OCI-LY7 (cell line): ENCODE results near the gene COA6. TPM values are rescaled to one million over a fixed set of nuclear protein-coding genes. Genes with fewer than 3 reads are reported as not detected.

Experiments
- BruUV-seq: library from RNA; stranded (reverse); fragments of 400-500 nt; replicated peaks from 2 replicates; lab custom pipeline; 2021; lab: Mats Ljungman, UMichigan
- CTCF ChIA-PET: fragments of 300-600 bp; sonication (Branson Sonifier 250); formaldehyde crosslinking; loops from one replicate; lab custom pipeline; 2022; ENCODE audit warnings: antibody characterized with exemption; ENCODE audit not compliant: unreplicated experiment; lab: Charles Lee
- POLR2A ChIA-PET: fragments of 300-600 bp; sonication (Branson Sonifier 250); formaldehyde crosslinking; loops from one replicate; lab custom pipeline; 2022; ENCODE audit warnings: antibody characterized with exemption; lab: Charles Lee
- DNase-seq: peaks from one replicate; pipeline ENCODE4 v3.0.0-alpha.2; 2015; ENCODE audit warnings: low spot score
- H2AFZ ChIP-seq: fragments of 200-600 bp; sonication (generic), shearing (Covaris generic); 2 replicates; pipeline ENCODE4 v1.6.1; 2014; ENCODE audit warnings: mild to moderate bottlenecking, antibody characterized with exemption, low read length, moderate library complexity
- H3K27ac ChIP-seq: fragments of 200-600 bp; sonication (generic); 2 replicates; pipeline ENCODE4 v1.5.1; 2014; ENCODE audit warnings: mixed run types, low read depth, mild to moderate bottlenecking, moderate library complexity, low read length, inconsistent platforms; ENCODE audit not compliant: poor library complexity, severe bottlenecking
- H3K36me3 ChIP-seq: fragments of 200-600 bp; sonication (generic); 2 replicates; pipeline ENCODE4 v1.6.1; 2014; ENCODE audit warnings: mild to moderate bottlenecking, antibody characterized with exemption, low read length, moderate library complexity, mixed read lengths; ENCODE audit not compliant: insufficient read depth
- H3K4me1 ChIP-seq: fragments of 200-600 bp; sonication (generic); 2 replicates; pipeline ENCODE4 v1.5.1; 2014; ENCODE audit warnings: mild to moderate bottlenecking, low read length; ENCODE audit not compliant: insufficient read depth, poor library complexity, severe bottlenecking
- H3K4me2 ChIP-seq: fragments of 200-600 bp; sonication (generic); 2 replicates; pipeline ENCODE4 v1.6.1; 2014; ENCODE audit warnings: mild to moderate bottlenecking, low read length
- H3K4me3 ChIP-seq: fragments of 200-600 bp; sonication (generic); 2 replicates; pipeline ENCODE4 v1.5.1; 2014; ENCODE audit warnings: mild to moderate bottlenecking, low read depth, low read length; ENCODE audit not compliant: poor library complexity, severe bottlenecking
- H3K79me2 ChIP-seq: fragments of 200-600 bp; sonication (generic); 2 replicates; pipeline ENCODE4 v1.6.1; 2016; ENCODE audit warnings: low read depth, mild to moderate bottlenecking, low read length, moderate library complexity, mixed read lengths; ENCODE audit not compliant: insufficient read depth
- H3K9me2 ChIP-seq: fragments of 200-600 bp; sonication (generic); 2 replicates; pipeline ENCODE4 v1.6.1; 2016; ENCODE audit warnings: mild to moderate bottlenecking, low read length, mixed read lengths; ENCODE audit not compliant: insufficient read depth
- H3K9me3 ChIP-seq: fragments of 200-600 bp; sonication (generic); 2 replicates; pipeline ENCODE4 v1.6.1; 2014; ENCODE audit warnings: mild to moderate bottlenecking, mixed run types, low read length, mixed read lengths
- H4K20me1 ChIP-seq: fragments of 200-600 bp; sonication (generic); 2 replicates; pipeline ENCODE4 v1.6.1; 2014; ENCODE audit warnings: mild to moderate bottlenecking, antibody characterized with exemption, low read length, moderate library complexity, mixed read lengths; ENCODE audit not compliant: insufficient read depth
- CTCF ChIP-seq: fragments of 200-600 bp; sonication (generic); conservative IDR thresholded peaks from 2 replicates; pipeline ENCODE4 v1.5.1; 2014; ENCODE audit warnings: mild to moderate bottlenecking, antibody characterized with exemption, low read length, moderate library complexity, mixed read lengths
- EZH2phosphoT487 ChIP-seq: fragments of 200-600 bp; sonication (generic); IDR thresholded peaks from 2 replicates; pipeline ENCODE4 v1.6.1; 2018; ENCODE audit warnings: low read depth, borderline replicate concordance, mild to moderate bottlenecking, mixed run types, antibody characterized with exemption, low read length, moderate library complexity, mixed read lengths
- intact Hi-C: fragments of 100-400 bp; cut with micrococcal nuclease; formaldehyde crosslinking; loops from one replicate; pipeline ENCODE4 v1.10.0; 2022; ENCODE audit not compliant: unreplicated experiment
- total RNA-seq, 2 experiments: library from RNA; depleted of rRNA in 1 of 2; stranded (reverse); fragments of >200 nt in 1 of 2; shearing (Covaris generic) in 1 of 2; gene quantifications; 2 replicates each; pipeline ENCODE4 v1.2.3, GENCODE V29; 2014 to 2022

COA6 gene
- total RNA-seq, 2 experiments from 2014 or later, result 35.2 to 45.5 TPM

GRCh38 chr1:234430691-234431090, 57.4 kb downstream of the COA6 start:
- intact Hi-C loops, result no loop called here
- no TSS peak for BruUV-seq
- H3K9me3 ChIP-seq, result no peaks in the 10 kb centered on the region
- no peaks in the 10 kb centered on the region for H3K4me1 ChIP-seq
- ChIA-PET CTCF (no interaction called here), POLR2A (interaction anchor here (0.9 to 1.3 kb wide), 2 partner anchors 35 to 37 kb away, joined by 3 read pairs; no protein-coding TSS in a partner anchor)
- H3K79me2 ChIP-seq, result no peaks in the 10 kb centered on the region
- DNase-seq, result no peak
- no peak overlapping the region for H3K4me3 ChIP-seq
- no peak overlapping the region for H3K27ac ChIP-seq
- no peaks in the 10 kb centered on the region for H3K9me2 ChIP-seq
- no peak overlapping the region for H2AFZ ChIP-seq
- H3K4me2 ChIP-seq, result no peak overlapping the region
- H4K20me1 ChIP-seq, result no peaks in the 10 kb centered on the region
- TF ChIP-seq CTCF (no peak), EZH2phosphoT487 (no peak)
- peaks cover 91% of the 10 kb centered on the region for H3K36me3 ChIP-seq

GRCh38 chr1:234431255-234431654, 58.0 kb downstream of the COA6 start:
- Histone ChIP-seq H2AFZ (no peak overlapping the region), H3K27ac (no peak overlapping the region), H3K4me1 (no peaks in the 10 kb centered on the region), H3K36me3 (peaks cover 91% of the 10 kb centered on the region), H3K4me2 (no peak overlapping the region), H3K9me2 (no peaks in the 10 kb centered on the region), H3K9me3 (no peaks in the 10 kb centered on the region), H3K79me2 (no peaks in the 10 kb centered on the region), H3K4me3 (no peak overlapping the region), H4K20me1 (no peaks in the 10 kb centered on the region)
- intact Hi-C loops, result no loop called here
- TF ChIP-seq EZH2phosphoT487, result no peak
- DNase-seq, result no peak
- ChIA-PET CTCF (no interaction called here), POLR2A (interaction anchor here (0.7 to 1.3 kb wide), 3 partner anchors 10 to 37 kb away, joined by 3 read pairs; no protein-coding TSS in a partner anchor)
- BruUV-seq, result no TSS peak

GRCh38 chr1:234433563-234434285, 60.5 kb downstream of the COA6 start:
- H3K9me2 ChIP-seq, result no peaks in the 10 kb centered on the region
- H3K4me2 ChIP-seq, result no peak overlapping the region
- H2AFZ ChIP-seq, result no peak overlapping the region
- no peak for DNase-seq
- ChIA-PET POLR2A (interaction anchor here (0.6 kb wide), 2 partner anchors 105 to 675 kb away, joined by 3 to 4 read pairs; no protein-coding TSS in a partner anchor), CTCF (no interaction called here)
- no peaks in the 10 kb centered on the region for H3K4me1 ChIP-seq
- no peak overlapping the region for H3K27ac ChIP-seq
- peaks cover 89% of the 10 kb centered on the region for H3K36me3 ChIP-seq
- TF ChIP-seq CTCF (no peak), EZH2phosphoT487 (no peak)
- no peak overlapping the region for H3K4me3 ChIP-seq
- intact Hi-C loops, result no loop called here
- BruUV-seq, result no TSS peak
- no peaks in the 10 kb centered on the region for H3K9me3 ChIP-seq
- no peaks in the 10 kb centered on the region for H3K79me2 ChIP-seq
- H4K20me1 ChIP-seq, result no peaks in the 10 kb centered on the region

Other genes with a start within 250 kb of the COA6 start
- 30.0 and 30.5 TPM in 2 replicates for gene TARBP1, start 105.7 kb downstream of the COA6 start, total RNA-seq (2014; rRNA removed; shearing (Covaris generic))
- gene TARBP1, start 105.7 kb downstream of the COA6 start, total RNA-seq (2022), result 49.8 and 61.7 TPM in 2 replicates
- gene IRF2BP2, start 236.7 kb downstream of the COA6 start, total RNA-seq (2014; rRNA removed; shearing (Covaris generic)), result 30.2 and 40.6 TPM in 2 replicates
- 64.6 and 65.9 TPM in 2 replicates for gene IRF2BP2, start 236.7 kb downstream of the COA6 start, total RNA-seq (2022)